ENCODE results near the gene CHMP4A.

- TF ChIP-seq CTCF (IDR thresholded peaks at IDR 0.05), result no peak
- no peak for TF ChIP-seq POLR2A (IDR thresholded peaks at IDR 0.05; ENCODE audit: low read depth)
Measured at GRCh38 chr14:24260780-24261157, 47.5 kb upstream of the CHMP4A start.
